A549 treated with CORT108297 at 1 μM for 4 hours (cell line): ENCODE results near the gene NKX6-1. TPM values are rescaled to one million over a fixed set of nuclear protein-coding genes. Genes with fewer than 3 reads are reported as not detected.

ENCODE experiments used
- total RNA-seq: library from RNA; stranded (reverse); fragments of 200-300 nt; extraction: Qiagen RNA extraction; gene quantifications from 5 replicates; pipeline ENCODE4 v1.2.3, GENCODE V29; 2022

NKX6-1 gene
- total RNA-seq = 0.37 to 0.58 TPM (median 0.48 TPM) in 5 replicates

GRCh38 chr4:84498935-84499623, at the start of gene NKX6-1:
NKX6-1 (minus strand) TSS chr4:84499292; CDS start chr4:84498228, 1,064 bp downstream.

Other genes starting within 250 kb of the NKX6-1 start
- 0.76 to 1.1 TPM (median 0.78 TPM) in 5 replicates for gene CDS1, start 83.8 kb upstream of the NKX6-1 start, total RNA-seq